Measurements from ENCODE around the gene USP40.

The USP40 gene

DNA sequence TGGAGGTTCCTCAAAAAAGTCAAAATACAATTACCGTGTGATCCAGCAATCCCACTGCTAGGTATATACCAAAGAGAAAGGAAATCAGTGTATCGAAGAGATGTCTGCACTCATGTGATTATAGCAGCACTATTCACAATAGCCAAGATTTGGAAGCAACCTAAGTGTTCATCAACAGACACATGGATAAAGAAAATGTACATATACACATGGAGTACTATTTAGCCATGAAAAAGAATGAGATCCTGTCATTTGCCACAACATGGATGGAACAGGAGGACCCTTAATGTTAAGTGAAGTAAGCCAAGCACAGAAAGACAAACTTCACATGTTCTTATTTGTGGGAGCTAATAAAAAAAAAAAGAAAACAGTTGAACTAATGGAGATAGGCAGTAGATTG lies 133.6 kb downstream of the USP40 start:
- TF ChIP-seq, protein P1, sequence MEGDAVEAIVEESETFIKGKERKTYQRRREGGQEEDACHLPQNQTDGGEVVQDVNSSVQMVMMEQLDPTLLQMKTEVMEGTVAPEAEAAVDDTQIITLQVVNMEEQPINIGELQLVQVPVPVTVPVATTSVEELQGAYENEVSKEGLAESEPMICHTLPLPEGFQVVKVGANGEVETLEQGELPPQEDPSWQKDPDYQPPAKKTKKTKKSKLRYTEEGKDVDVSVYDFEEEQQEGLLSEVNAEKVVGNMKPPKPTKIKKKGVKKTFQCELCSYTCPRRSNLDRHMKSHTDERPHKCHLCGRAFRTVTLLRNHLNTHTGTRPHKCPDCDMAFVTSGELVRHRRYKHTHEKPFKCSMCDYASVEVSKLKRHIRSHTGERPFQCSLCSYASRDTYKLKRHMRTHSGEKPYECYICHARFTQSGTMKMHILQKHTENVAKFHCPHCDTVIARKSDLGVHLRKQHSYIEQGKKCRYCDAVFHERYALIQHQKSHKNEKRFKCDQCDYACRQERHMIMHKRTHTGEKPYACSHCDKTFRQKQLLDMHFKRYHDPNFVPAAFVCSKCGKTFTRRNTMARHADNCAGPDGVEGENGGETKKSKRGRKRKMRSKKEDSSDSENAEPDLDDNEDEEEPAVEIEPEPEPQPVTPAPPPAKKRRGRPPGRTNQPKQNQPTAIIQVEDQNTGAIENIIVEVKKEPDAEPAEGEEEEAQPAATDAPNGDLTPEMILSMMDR (IDR thresholded peaks at IDR 0.05; ENCODE audit: insufficient read depth, low read length, poor library complexity, severe bottlenecking): no peak
- Histone ChIP-seq H3K27me3 (replicated peaks; ENCODE audit: control insufficient read depth, insufficient read depth, low read length) (no peaks in the 10 kb centered on the region), H3K36me3 (ENCODE audit: control insufficient read depth, insufficient read depth, low read length) (peaks cover 26% of the 10 kb centered on the region), H3K4me3 (replicated peaks; ENCODE audit: low read depth, low read length) (no peak overlapping the region)
- no peak for DNase-seq (ENCODE audit: extremely low read depth, insufficient read length)

DNA sequence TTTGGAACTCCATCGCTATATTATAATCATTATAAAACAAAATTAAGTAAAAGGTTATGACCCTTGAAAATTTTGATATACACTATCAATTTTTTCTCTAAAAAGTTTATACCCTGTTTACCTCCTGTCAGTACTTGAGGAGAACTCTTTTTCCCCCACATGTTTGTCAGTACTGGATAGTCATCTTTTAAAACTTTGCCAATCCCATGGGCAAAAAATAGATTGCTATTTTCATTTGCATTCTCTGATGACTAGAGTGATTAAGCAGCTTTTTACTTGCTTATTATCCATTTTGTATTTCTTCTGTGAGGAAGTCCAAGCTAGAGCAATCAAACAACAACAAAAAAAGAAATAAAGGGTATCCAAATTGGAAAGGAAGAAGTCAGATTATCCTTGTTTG lies 135.9 kb downstream of the USP40 start:
- no peak for DNase-seq (ENCODE audit: extremely low read depth, insufficient read length)
- no peaks in the 10 kb centered on the region for H3K27me3 ChIP-seq (replicated peaks; ENCODE audit: control insufficient read depth, insufficient read depth, low read length)
- peaks cover 6% of the 10 kb centered on the region for H3K36me3 ChIP-seq (ENCODE audit: control insufficient read depth, insufficient read depth, low read length)
- no peak overlapping the region for H3K4me3 ChIP-seq (replicated peaks; ENCODE audit: low read depth, low read length)
- TF ChIP-seq, protein P1 (IDR thresholded peaks at IDR 0.05; ENCODE audit: insufficient read depth, low read length, poor library complexity, severe bottlenecking): no peak

DNA sequence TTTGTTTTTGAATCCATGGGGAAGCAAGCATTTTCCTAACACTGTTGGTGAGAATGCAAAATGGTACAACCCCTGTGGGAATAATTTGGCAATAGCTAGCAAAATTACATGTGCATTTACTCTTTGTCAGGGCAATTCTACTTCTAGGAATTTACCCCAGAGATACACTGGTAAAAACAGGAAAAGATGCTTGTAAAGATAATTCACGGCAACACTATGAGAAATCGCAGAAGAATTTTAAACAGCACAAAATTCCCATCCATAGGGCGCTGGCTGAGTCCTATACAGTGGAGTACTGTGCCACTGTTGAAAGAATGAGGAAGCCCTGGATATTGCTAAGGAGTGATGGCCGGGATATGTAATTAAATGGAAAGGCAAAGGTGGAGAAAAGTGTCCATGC lies 136.5 kb downstream of the USP40 start:
- TF ChIP-seq, protein P1 (IDR thresholded peaks at IDR 0.05; ENCODE audit: insufficient read depth, low read length, poor library complexity, severe bottlenecking): no peak
- no peak overlapping the region for H3K4me3 ChIP-seq (replicated peaks; ENCODE audit: low read depth, low read length)
- no peaks in the 10 kb centered on the region for H3K27me3 ChIP-seq (replicated peaks; ENCODE audit: control insufficient read depth, insufficient read depth, low read length)
- no peak for DNase-seq (ENCODE audit: extremely low read depth, insufficient read length)
- H3K36me3 ChIP-seq (ENCODE audit: control insufficient read depth, insufficient read depth, low read length): peaks cover 4% of the 10 kb centered on the region

- H3K4me3 ChIP-seq (replicated peaks; ENCODE audit: low read depth, low read length): no peak overlapping the region
- TF ChIP-seq, protein P1 (IDR thresholded peaks at IDR 0.05; ENCODE audit: insufficient read depth, low read length, poor library complexity, severe bottlenecking): no peak
- H3K36me3 ChIP-seq (ENCODE audit: control insufficient read depth, insufficient read depth, low read length): no peaks in the 10 kb centered on the region; the same call in none of the 2 replicates
- H3K27me3 ChIP-seq (replicated peaks; ENCODE audit: control insufficient read depth, insufficient read depth, low read length): no peaks in the 10 kb centered on the region
- DNase-seq (ENCODE audit: extremely low read depth, insufficient read length): no peak
Measured at GRCh38 chr2:233429175-233429897, 137.2 kb downstream of the USP40 start.

DNA sequence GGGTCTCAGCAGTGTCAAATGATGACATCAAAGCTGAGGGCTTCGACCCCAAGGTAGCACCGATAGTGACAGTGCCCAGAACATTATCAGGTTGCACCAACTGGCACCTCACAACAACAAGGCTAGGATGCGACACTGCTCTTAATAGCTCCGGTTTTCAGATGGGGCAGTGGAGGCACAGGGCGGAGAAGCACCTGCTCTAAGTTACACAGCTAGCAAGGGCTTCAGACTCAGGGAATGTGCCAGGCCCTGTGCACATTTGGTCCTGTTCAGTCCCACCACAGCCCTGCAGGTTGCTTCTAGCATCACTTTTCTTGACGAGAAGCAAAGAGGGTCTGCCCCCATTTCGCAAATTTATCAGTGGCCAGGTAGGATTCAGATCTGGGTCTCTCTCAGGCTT lies 138.1 kb downstream of the USP40 start:
- Histone ChIP-seq H3K27me3 (replicated peaks; ENCODE audit: control insufficient read depth, insufficient read depth, low read length) (no peaks in the 10 kb centered on the region), H3K36me3 (ENCODE audit: control insufficient read depth, insufficient read depth, low read length) (no peaks in the 10 kb centered on the region; the same call in none of the 2 replicates), H3K4me3 (replicated peaks; ENCODE audit: low read depth, low read length) (no peak overlapping the region)
- DNase-seq (ENCODE audit: extremely low read depth, insufficient read length): no peak
- TF ChIP-seq, protein P1 (IDR thresholded peaks at IDR 0.05; ENCODE audit: insufficient read depth, low read length, poor library complexity, severe bottlenecking): no peak
